CD14-positive monocyte (primary cell): ENCODE measurements around the gene ATP4A. TPM values are rescaled to one million over a fixed set of nuclear protein-coding genes. Genes with fewer than 3 reads are reported as not detected.
A peak's percentile ranks its signal among the peaks of the same experiment; 100 is the strongest.

Experiments used
- DNase-seq, 3 donors: peaks; one replicate each; pipeline ENCODE4 v3.0.0-alpha.2; 2011 to 2022
- H2AFZ ChIP-seq: 2 replicates; pipeline ENCODE4 v1.6.0; 2012; ENCODE audit warnings: mild to moderate bottlenecking, low read depth, low read length, inconsistent platforms; ENCODE audit not compliant: insufficient read depth, poor library complexity, severe bottlenecking
- H3K27ac ChIP-seq, 2 donors: 1 replicate in 1 of 2; 2 replicates in 1 of 2; pipeline ENCODE4 v1.5.1; 2012 to 2013; ENCODE audit warnings: low read length in 2 of 2, control low read depth in 1 of 2, inconsistent platforms in 1 of 2, low read depth in 1 of 2, mild to moderate bottlenecking in 1 of 2
- H3K27me3 ChIP-seq, 2 donors: one replicate each; pipeline versions ENCODE4 v1.6.0 to v1.6.1; 2011 to 2013; ENCODE audit warnings: low read length in 2 of 2; ENCODE audit not compliant: control insufficient read depth in 2 of 2, insufficient read depth in 2 of 2
- H3K36me3 ChIP-seq, 2 donors: replicated peaks in 1 of 2; 1 replicate in 1 of 2; 2 replicates in 1 of 2; pipeline versions ENCODE4 v1.5.1 to v1.6.1; 2012 to 2013; ENCODE audit warnings: low read length in 2 of 2, control low read depth in 1 of 2, inconsistent platforms in 1 of 2, mild to moderate bottlenecking in 1 of 2; ENCODE audit not compliant: insufficient read depth in 2 of 2, control insufficient read depth in 1 of 2
- H3K4me1 ChIP-seq, 2 donors: 1 replicate in 1 of 2; 2 replicates in 1 of 2; pipeline versions ENCODE4 v1.5.1 to v1.6.1; 2012 to 2013; ENCODE audit warnings: low read length in 2 of 2, control low read depth in 1 of 2, inconsistent platforms in 1 of 2, mild to moderate bottlenecking in 1 of 2, moderate library complexity in 1 of 2; ENCODE audit not compliant: insufficient read depth in 2 of 2, control insufficient read depth in 1 of 2
- H3K4me2 ChIP-seq: replicated peaks from 2 replicates; pipeline ENCODE3; 2012; ENCODE audit warnings: low read length, moderate library complexity, mild to moderate bottlenecking; ENCODE audit not compliant: poor library complexity, severe bottlenecking; ENCODE audit errors: extremely low read depth
- H3K4me3 ChIP-seq, 3 experiments: fragments of 200-600 bp in 1 of 3; sonication (generic) in 1 of 3; replicated peaks in 1 of 3; 1 replicate in 2 of 3; 2 replicates in 1 of 3; pipeline ENCODE4 v1.5.1; 2011 to 2013; ENCODE audit warnings: low read length in 3 of 3, mild to moderate bottlenecking in 3 of 3, control low read depth in 2 of 3, low read depth in 2 of 3, inconsistent platforms in 1 of 3, moderate library complexity in 1 of 3
- H3K79me2 ChIP-seq: 2 replicates; pipeline ENCODE4 v1.6.0; 2012; ENCODE audit warnings: mild to moderate bottlenecking, control low read depth, inconsistent platforms, low read length, moderate library complexity; ENCODE audit not compliant: insufficient read depth
- H3K9ac ChIP-seq: 2 replicates; pipeline ENCODE4 v1.6.0; 2017; ENCODE audit warnings: low read length, mild to moderate bottlenecking; ENCODE audit not compliant: insufficient read depth, poor library complexity, severe bottlenecking
- H3K9me3 ChIP-seq, 2 donors: replicated peaks in 1 of 2; 1 replicate in 1 of 2; 2 replicates in 1 of 2; pipeline versions ENCODE4 v1.5.1 to v1.6.1; 2012 to 2013; ENCODE audit warnings: low read length in 2 of 2, control low read depth in 1 of 2; ENCODE audit not compliant: control insufficient read depth in 1 of 2, insufficient read depth in 1 of 2
- H4K20me1 ChIP-seq: 2 replicates; pipeline ENCODE4 v1.6.0; 2012; ENCODE audit warnings: mild to moderate bottlenecking, low read length, control low read depth, moderate library complexity; ENCODE audit not compliant: insufficient read depth
- H3K27ac Mint-ChIP-seq, 7 donors: one replicate each; pipeline ENCODE4 v1.8.0; 2020; ENCODE audit warnings: mild to moderate bottlenecking in 7 of 7, mixed read lengths in 7 of 7, moderate library complexity in 6 of 7, inconsistent platforms in 2 of 7
- H3K27me3 Mint-ChIP-seq, 3 donors: one replicate each; pipeline ENCODE4 v1.8.0; 2021 to 2022; ENCODE audit warnings: low read depth in 3 of 3, mild to moderate bottlenecking in 3 of 3, mixed read lengths in 3 of 3, moderate library complexity in 3 of 3, inconsistent platforms in 1 of 3
- H3K36me3 Mint-ChIP-seq, 2 donors: one replicate each; pipeline ENCODE4 v1.8.0; 2020; ENCODE audit warnings: mixed read lengths in 2 of 2, inconsistent platforms in 1 of 2, mild to moderate bottlenecking in 1 of 2
- H3K4me1 Mint-ChIP-seq: one replicate; pipeline ENCODE4 v1.8.0; 2020; ENCODE audit warnings: mild to moderate bottlenecking, mixed read lengths
- H3K4me3 Mint-ChIP-seq, 2 donors: one replicate each; pipeline ENCODE4 v1.8.0; 2020; ENCODE audit warnings: mild to moderate bottlenecking in 2 of 2, mixed read lengths in 2 of 2, moderate library complexity in 1 of 2
- H3K9me3 Mint-ChIP-seq, 7 donors: one replicate each; pipeline ENCODE4 v1.8.0; 2020 to 2022; ENCODE audit warnings: mixed read lengths in 7 of 7, mild to moderate bottlenecking in 6 of 7, moderate library complexity in 6 of 7, inconsistent platforms in 2 of 7
- WGBS: methylation state at CpG from one replicate; pipeline ENCODE4 v1.1.5; 2013; ENCODE audit warnings: missing lambda C conversion rate; ENCODE audit not compliant: insufficient coverage; 5-methylcytosine and 5-hydroxymethylcytosine counted together
- intact Hi-C, 2 donors: fragments of 100-400 bp; cut with micrococcal nuclease; formaldehyde crosslinking; loops; one replicate each; pipeline versions ENCODE4 v1.15.0 to v1.15.1; 2023
- polyA plus RNA-seq, 3 donors: library from polyadenylated mRNA; depleted of rRNA in 1 of 3; unstranded in 2 of 3; stranded (reverse) in 1 of 3; fragments of 300-500 nt in 2 of 3; fragments of >200 nt in 1 of 3; fragmentation: Illumina TruSeq in 2 of 3; gene quantifications; 1 replicate in 2 of 3; 2 replicates in 1 of 3; pipeline ENCODE4 v1.2.3, GENCODE V29; 2012 to 2021
- TF ChIP-seq, protein P1 (sequence below): fragments of 200-600 bp; IDR thresholded peaks from one replicate; pipeline ENCODE4 v1.8.0; 2022; ENCODE audit warnings: antibody characterized with exemption, mild to moderate bottlenecking

The ATP4A gene
- polyA plus RNA-seq, 3 donors, result not detected

DNA sequence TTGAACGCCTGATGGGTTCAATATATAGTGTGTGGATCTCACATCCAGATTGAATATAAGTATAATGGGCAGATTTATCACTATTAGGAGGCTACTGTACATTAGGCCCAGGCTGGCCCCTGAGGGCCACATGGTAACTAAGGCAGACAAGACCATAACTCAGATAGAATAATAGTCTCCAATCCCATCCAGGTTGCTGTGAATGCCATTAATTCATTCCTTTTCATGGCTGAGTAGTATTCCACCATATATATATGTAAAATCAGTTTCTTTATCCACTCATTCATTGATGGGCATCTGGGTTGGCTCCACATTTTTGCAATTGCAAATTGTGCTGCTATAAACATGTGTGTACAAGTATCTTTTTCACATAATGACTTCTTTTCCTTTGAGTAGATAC lies 14.5 kb upstream of the ATP4A start:
- H3K4me1 ChIP-seq, result no peaks in the 10 kb centered on the region
- no peak overlapping the region for H2AFZ ChIP-seq
- H3K9ac ChIP-seq, result no peak overlapping the region
- H3K4me3 Mint-ChIP-seq, result no peak overlapping the region
- no peak overlapping the region for H3K27ac ChIP-seq
- peaks cover 26 to 27% of the 10 kb centered on the region in 2 donors for H3K9me3 ChIP-seq
- intact Hi-C loops, result no loop called here
- no peak overlapping the region for H3K4me2 ChIP-seq
- no peaks in the 10 kb centered on the region for H3K4me1 Mint-ChIP-seq
- H3K4me3 ChIP-seq, result no peak overlapping the region
- no CpG with 5 or more reads among the region's 1 CpG for WGBS
- no peak for DNase-seq
- H4K20me1 ChIP-seq, result no peaks in the 10 kb centered on the region
- H3K79me2 ChIP-seq, result no peaks in the 10 kb centered on the region
- peaks cover 4 to 13% (median 6%) of the 10 kb centered on the region in 3 donors for H3K27me3 Mint-ChIP-seq
- no peaks in the 10 kb centered on the region for H3K36me3 ChIP-seq
- H3K27me3 ChIP-seq, result no peaks in the 10 kb centered on the region
- TF ChIP-seq, protein P1, sequence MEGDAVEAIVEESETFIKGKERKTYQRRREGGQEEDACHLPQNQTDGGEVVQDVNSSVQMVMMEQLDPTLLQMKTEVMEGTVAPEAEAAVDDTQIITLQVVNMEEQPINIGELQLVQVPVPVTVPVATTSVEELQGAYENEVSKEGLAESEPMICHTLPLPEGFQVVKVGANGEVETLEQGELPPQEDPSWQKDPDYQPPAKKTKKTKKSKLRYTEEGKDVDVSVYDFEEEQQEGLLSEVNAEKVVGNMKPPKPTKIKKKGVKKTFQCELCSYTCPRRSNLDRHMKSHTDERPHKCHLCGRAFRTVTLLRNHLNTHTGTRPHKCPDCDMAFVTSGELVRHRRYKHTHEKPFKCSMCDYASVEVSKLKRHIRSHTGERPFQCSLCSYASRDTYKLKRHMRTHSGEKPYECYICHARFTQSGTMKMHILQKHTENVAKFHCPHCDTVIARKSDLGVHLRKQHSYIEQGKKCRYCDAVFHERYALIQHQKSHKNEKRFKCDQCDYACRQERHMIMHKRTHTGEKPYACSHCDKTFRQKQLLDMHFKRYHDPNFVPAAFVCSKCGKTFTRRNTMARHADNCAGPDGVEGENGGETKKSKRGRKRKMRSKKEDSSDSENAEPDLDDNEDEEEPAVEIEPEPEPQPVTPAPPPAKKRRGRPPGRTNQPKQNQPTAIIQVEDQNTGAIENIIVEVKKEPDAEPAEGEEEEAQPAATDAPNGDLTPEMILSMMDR, result no peak
- peaks cover 20 to 40% (median 37%) of the 10 kb centered on the region in 7 donors for H3K9me3 Mint-ChIP-seq
- no peaks in the 10 kb centered on the region for H3K36me3 Mint-ChIP-seq
- H3K27ac Mint-ChIP-seq, result no peak overlapping the region

DNA sequence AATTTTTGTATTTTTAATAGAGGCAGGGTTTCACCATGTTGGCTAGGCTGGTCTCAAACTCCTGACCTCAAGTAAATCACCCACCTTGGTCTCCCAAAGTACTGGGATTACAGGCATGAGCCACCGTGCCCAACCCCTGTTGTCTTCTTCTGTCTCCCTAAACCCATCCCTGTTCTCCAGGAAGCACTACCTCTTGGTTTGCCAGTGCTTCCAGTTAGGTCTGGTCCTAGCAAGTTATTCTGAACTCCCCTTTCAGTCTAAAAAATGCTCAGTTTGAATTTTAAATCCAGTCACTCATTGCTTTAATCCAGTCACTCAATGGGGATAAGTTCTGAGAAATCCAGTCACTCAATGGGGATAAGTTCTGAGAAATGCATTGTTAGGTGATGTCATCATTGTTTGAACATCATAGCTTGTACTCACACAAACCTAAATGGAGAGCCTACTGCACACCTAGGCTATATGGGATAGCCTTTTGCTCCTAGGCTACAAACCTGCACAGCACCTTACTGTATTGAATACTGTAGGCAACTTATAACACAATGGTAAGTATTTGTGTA lies 8.0 kb upstream of the ATP4A start:
- WGBS, result 86% methylated on average over 1 of the region's 1 CpG
- no peaks in the 10 kb centered on the region for H3K4me1 Mint-ChIP-seq
- H3K36me3 Mint-ChIP-seq, result no peaks in the 10 kb centered on the region
- no peak overlapping the region for H3K4me3 ChIP-seq
- DNase-seq, result no peak
- peaks cover 11 to 16% of the 10 kb centered on the region in 2 donors for H3K9me3 ChIP-seq
- H3K4me1 ChIP-seq, result no peaks in the 10 kb centered on the region
- no peak overlapping the region for H2AFZ ChIP-seq
- H3K27ac ChIP-seq, result no peak overlapping the region
- H3K4me2 ChIP-seq, result no peak overlapping the region
- H3K9ac ChIP-seq, result no peak overlapping the region
- TF ChIP-seq, protein P1, result no peak
- intact Hi-C loops, result no loop called here
- no peaks in the 10 kb centered on the region for H3K36me3 ChIP-seq
- H3K9me3 Mint-ChIP-seq, result peaks cover 8 to 24% (median 21%) of the 10 kb centered on the region in 7 donors
- no peaks in the 10 kb centered on the region for H3K79me2 ChIP-seq
- H3K27me3 ChIP-seq, result no peaks in the 10 kb centered on the region
- H3K27ac Mint-ChIP-seq, result no peak overlapping the region
- peaks cover 2 to 16% (median 12%) of the 10 kb centered on the region in 3 donors for H3K27me3 Mint-ChIP-seq
- H4K20me1 ChIP-seq, result no peaks in the 10 kb centered on the region
- peak overlapping the region in 1 of 2 donors; percentile 31 for H3K4me3 Mint-ChIP-seq
